G401.6 (cell line): Measurements from ENCODE around the gene ARVCF.

Experiments
- FAIRE-seq: peaks from 2 replicates; lab custom pipeline; 2012; peaks lifted over from hg19 to GRCh38; lab: Jason Lieb, UNC

The ARVCF gene

GRCh38 chr22:20029550-20030225 is 13.1 kb upstream of the ARVCF start:
- FAIRE-seq, result no peak

- FAIRE-seq, result no peak
These were observed 12.4 kb upstream of the ARVCF start for GRCh38 chr22:20028855-20029549.

GRCh38 chr22:20027966-20028854 is 11.6 kb upstream of the ARVCF start:
- no peak for FAIRE-seq

GRCh38 chr22:20026996-20027601 is 10.5 kb upstream of the ARVCF start:
- no peak for FAIRE-seq

GRCh38 chr22:20026204-20026908 is 9.7 kb upstream of the ARVCF start:
- FAIRE-seq, result no peak

GRCh38 chr22:20025401-20026203 is 9.0 kb upstream of the ARVCF start:
- FAIRE-seq, result no peak

- FAIRE-seq, result no peak
These were observed 8.2 kb upstream of the ARVCF start for GRCh38 chr22:20024650-20025397.

- FAIRE-seq, result no peak
These were observed 7.6 kb upstream of the ARVCF start for GRCh38 chr22:20024225-20024624.

GRCh38 chr22:20022978-20023613 is 6.5 kb upstream of the ARVCF start:
- no peak for FAIRE-seq

GRCh38 chr22:20022231-20022977 is 5.8 kb upstream of the ARVCF start:
- no peak for FAIRE-seq

- no peak for FAIRE-seq
These were observed 4.9 kb upstream of the ARVCF start for GRCh38 chr22:20021196-20022181.

GRCh38 chr22:20020533-20021195 is 4.0 kb upstream of the ARVCF start, which contains the start of gene TANGO2:
TANGO2 (plus strand) TSS chr22:20021110; CDS start chr22:20036799, 15,689 bp downstream.
- FAIRE-seq, result no peak

- no peak for FAIRE-seq
These were observed 3.3 kb upstream of the ARVCF start for GRCh38 chr22:20019661-20020532.

- no peak for FAIRE-seq
These were observed 1.4 kb upstream of the ARVCF start for GRCh38 chr22:20018001-20018400.

GRCh38 chr22:20017622-20017958 is 967 bp upstream of the ARVCF start:
- FAIRE-seq, result no peak
